Caco-2 (cell line): ENCODE data around the gene MYOF. TPM values are rescaled to one million over a fixed set of nuclear protein-coding genes. Genes with fewer than 3 reads are reported as not detected.

Experiments
- BruUV-seq: library from RNA; stranded (reverse); fragments of 400-500 nt; replicated peaks from 2 replicates; lab custom pipeline; 2021; lab: Mats Ljungman, UMichigan
- CTCF ChIA-PET: fragments of 300-600 bp; sonication (Branson Sonifier 250); formaldehyde crosslinking; loops from one replicate; lab custom pipeline; 2022; ENCODE audit warnings: antibody characterized with exemption; lab: Charles Lee
- POLR2A ChIA-PET: fragments of 300-600 bp; sonication (Branson Sonifier 250); formaldehyde crosslinking; loops from one replicate; lab custom pipeline; 2022; ENCODE audit warnings: antibody characterized with exemption; lab: Charles Lee
- DNase-seq, 2 experiments: peaks; one replicate each; pipeline versions ENCODE4 v3.0.0 to v3.0.0-alpha.2; 2020 to 2022
- H3K27me3 ChIP-seq: replicated peaks from 2 replicates; pipeline ENCODE4 v1.6.0; 2011; ENCODE audit warnings: low read length; ENCODE audit not compliant: control insufficient read depth, insufficient read depth
- H3K36me3 ChIP-seq: 2 replicates; pipeline ENCODE4 v1.5.1; 2011; ENCODE audit warnings: low read length; ENCODE audit not compliant: control insufficient read depth, insufficient read depth
- H3K4me1 ChIP-seq: fragments of 250-450 bp; sonication (Bioruptor Pico); 2 replicates; pipeline ENCODE4 v1.5.1; 2020; ENCODE audit warnings: mild to moderate bottlenecking
- H3K4me3 ChIP-seq: 2 replicates; pipeline ENCODE4 v1.5.1; 2011; ENCODE audit warnings: low read depth, mild to moderate bottlenecking, control low read depth, low read length
- H3K9me3 ChIP-seq: fragments of 250-450 bp; sonication (Bioruptor Pico); 2 replicates; pipeline ENCODE4 v1.5.1; 2020; ENCODE audit warnings: mild to moderate bottlenecking, moderate library complexity
- H3K27ac Mint-ChIP-seq: one replicate; pipeline ENCODE4 v1.8.0; 2022; ENCODE audit warnings: mixed read lengths; ENCODE audit not compliant: unreplicated experiment
- H3K27me3 Mint-ChIP-seq: one replicate; pipeline ENCODE4 v1.8.0; 2022; ENCODE audit warnings: mixed read lengths; ENCODE audit not compliant: insufficient read depth, unreplicated experiment
- H3K36me3 Mint-ChIP-seq: one replicate; pipeline ENCODE4 v1.8.0; 2022; ENCODE audit warnings: mild to moderate bottlenecking, mixed read lengths; ENCODE audit not compliant: insufficient read depth, unreplicated experiment
- H3K4me1 Mint-ChIP-seq: one replicate; pipeline ENCODE4 v1.8.0; 2022; ENCODE audit warnings: low read depth, mixed read lengths; ENCODE audit not compliant: unreplicated experiment
- H3K4me3 Mint-ChIP-seq: one replicate; pipeline ENCODE4 v1.8.0; 2022; ENCODE audit warnings: mild to moderate bottlenecking, moderate library complexity, mixed read lengths; ENCODE audit not compliant: unreplicated experiment
- H3K9me3 Mint-ChIP-seq: one replicate; pipeline ENCODE4 v1.8.0; 2022; ENCODE audit warnings: mixed read lengths; ENCODE audit not compliant: unreplicated experiment
- intact Hi-C: fragments of 100-400 bp; cut with micrococcal nuclease; formaldehyde crosslinking; loops from one replicate; pipeline ENCODE4 v1.10.0; 2022; ENCODE audit not compliant: unreplicated experiment
- total RNA-seq: library from RNA; stranded (reverse); gene quantifications from 2 replicates; pipeline ENCODE4 v1.2.3, GENCODE V29; 2022
- TF ChIP-seq, protein P1 (sequence below), 2 experiments: fragments of 200-600 bp in 1 of 2; IDR thresholded peaks; 1 replicate in 1 of 2; 2 replicates in 1 of 2; pipeline versions ENCODE4 v1.5.1 to v1.8.0; 2011 to 2022; ENCODE audit warnings: antibody characterized with exemption in 1 of 2, control low read depth in 1 of 2, inconsistent platforms in 1 of 2, low read depth in 1 of 2, low read length in 1 of 2, mild to moderate bottlenecking in 1 of 2, moderate library complexity in 1 of 2; ENCODE audit not compliant: insufficient read depth in 1 of 2, severe bottlenecking in 1 of 2, unreplicated experiment in 1 of 2

MYOF gene
- total RNA-seq, 1 experiment from 2014 or later, result 148 TPM

DNA sequence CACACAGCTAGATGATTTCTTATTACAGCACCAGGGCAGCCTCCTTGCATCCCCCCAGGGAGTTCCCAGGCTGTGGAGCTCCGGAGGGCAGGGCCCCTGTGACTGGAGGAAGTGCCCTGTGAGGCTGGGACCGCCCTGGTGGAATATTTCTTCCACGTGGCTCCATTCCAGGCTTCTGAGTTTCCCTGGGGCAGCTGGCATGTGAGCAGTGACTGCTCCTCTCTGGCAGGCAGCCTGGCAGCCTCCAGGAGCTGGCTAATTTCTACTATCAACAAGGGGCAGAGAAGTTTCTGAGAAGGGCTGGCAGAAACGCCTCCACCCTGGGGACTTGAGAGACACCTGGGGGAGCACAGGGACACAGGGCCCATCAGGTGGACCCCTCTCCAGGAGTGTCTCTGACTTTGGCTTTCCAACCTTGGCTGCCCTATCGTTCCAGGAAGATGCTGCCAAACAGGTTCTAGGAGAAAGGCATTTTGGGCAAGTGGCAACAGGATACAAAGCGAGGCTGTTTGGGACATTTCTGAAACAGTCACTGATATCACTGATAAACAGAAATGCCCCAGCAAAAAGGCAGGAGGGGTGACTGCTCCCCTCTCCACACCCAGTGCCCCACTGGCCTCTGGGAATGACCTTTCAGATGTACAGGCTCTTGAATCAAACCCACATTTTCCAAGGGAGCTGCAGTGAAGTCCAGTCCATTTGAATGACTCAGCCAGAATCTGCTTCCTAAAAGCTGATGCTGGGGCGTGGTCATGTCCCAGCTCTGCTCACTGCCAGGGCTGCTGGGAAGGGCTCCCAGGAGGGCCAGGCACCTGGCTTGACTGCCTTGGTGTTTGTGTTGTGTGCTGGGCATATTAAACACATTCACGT is 16.1 kb downstream of the MYOF start:
- Mint-ChIP-seq H3K4me3 (no peak overlapping the region), H3K9me3 (peaks cover 8% of the 10 kb centered on the region)
- H3K4me3 ChIP-seq, result no peak overlapping the region

DNA sequence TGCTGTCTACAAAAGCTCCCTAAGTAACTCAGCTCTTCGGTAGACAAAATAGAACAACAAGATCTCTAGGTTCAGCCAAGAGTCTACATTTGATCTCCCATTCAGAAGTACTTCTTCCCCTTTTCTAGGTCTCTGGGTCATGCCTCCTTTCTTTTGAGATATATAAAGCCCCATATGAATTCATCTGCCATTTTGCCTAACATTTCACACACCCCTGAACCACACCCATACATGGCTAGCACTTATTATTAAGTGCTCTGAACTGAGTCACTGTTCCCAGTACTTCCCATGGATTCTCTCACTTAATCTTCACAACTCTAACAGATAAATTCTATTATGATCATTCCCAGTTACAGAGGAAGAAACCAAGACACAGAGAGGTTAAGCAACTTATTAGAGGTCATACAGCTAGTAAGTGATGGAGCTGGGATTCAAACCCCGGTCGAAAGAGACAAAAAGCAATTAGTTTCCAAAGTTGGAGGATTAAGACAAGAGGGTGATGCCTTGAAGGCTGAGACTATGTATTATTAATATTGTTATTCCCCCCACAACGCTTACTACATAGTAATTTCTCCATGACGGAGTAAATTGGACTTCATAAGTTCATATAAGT is 17.3 kb downstream of the MYOF start:
- Mint-ChIP-seq H3K27ac (peak overlapping the region; percentile 97), H3K27me3 (no peaks in the 10 kb centered on the region), H3K4me3 (no peak overlapping the region), H3K9me3 (no peaks in the 10 kb centered on the region), H3K4me1 (peaks cover 40% of the 10 kb centered on the region), H3K36me3 (peaks cover 82% of the 10 kb centered on the region)
- intact Hi-C loops, result no loop called here
- Histone ChIP-seq H3K36me3 (peaks cover 5% of the 10 kb centered on the region), H3K27me3 (no peaks in the 10 kb centered on the region), H3K4me3 (no peak overlapping the region), H3K4me1 (peaks cover 72% of the 10 kb centered on the region), H3K9me3 (no peaks in the 10 kb centered on the region)
- no peak for DNase-seq
- ChIA-PET POLR2A (interaction anchor here (1.2 kb wide), 1 partner anchor 28 kb away, joined by 5 read pairs; no protein-coding TSS in a partner anchor), CTCF (no interaction called here)
- no TSS peak for BruUV-seq
- TF ChIP-seq, protein P1, sequence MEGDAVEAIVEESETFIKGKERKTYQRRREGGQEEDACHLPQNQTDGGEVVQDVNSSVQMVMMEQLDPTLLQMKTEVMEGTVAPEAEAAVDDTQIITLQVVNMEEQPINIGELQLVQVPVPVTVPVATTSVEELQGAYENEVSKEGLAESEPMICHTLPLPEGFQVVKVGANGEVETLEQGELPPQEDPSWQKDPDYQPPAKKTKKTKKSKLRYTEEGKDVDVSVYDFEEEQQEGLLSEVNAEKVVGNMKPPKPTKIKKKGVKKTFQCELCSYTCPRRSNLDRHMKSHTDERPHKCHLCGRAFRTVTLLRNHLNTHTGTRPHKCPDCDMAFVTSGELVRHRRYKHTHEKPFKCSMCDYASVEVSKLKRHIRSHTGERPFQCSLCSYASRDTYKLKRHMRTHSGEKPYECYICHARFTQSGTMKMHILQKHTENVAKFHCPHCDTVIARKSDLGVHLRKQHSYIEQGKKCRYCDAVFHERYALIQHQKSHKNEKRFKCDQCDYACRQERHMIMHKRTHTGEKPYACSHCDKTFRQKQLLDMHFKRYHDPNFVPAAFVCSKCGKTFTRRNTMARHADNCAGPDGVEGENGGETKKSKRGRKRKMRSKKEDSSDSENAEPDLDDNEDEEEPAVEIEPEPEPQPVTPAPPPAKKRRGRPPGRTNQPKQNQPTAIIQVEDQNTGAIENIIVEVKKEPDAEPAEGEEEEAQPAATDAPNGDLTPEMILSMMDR (IDR thresholded peaks at IDR 0.05; ENCODE audit: insufficient read depth in 1 of 2, low read depth in 1 of 2, low read length in 1 of 2, severe bottlenecking in 1 of 2, unreplicated experiment in 1 of 2), result no peak

More for the DNA sequence above, 16.1 kb downstream of the MYOF start:
- Mint-ChIP-seq H3K4me1 (peaks cover 43% of the 10 kb centered on the region), H3K36me3 (peaks cover 80% of the 10 kb centered on the region), H3K27me3 (no peaks in the 10 kb centered on the region), H3K27ac (peak overlapping the region; percentile 97)
- TF ChIP-seq, protein P1 (IDR thresholded peaks at IDR 0.05; ENCODE audit: insufficient read depth in 1 of 2, low read depth in 1 of 2, low read length in 1 of 2, severe bottlenecking in 1 of 2, unreplicated experiment in 1 of 2), result no peak
- H3K9me3 ChIP-seq, result no peaks in the 10 kb centered on the region
- H3K4me1 ChIP-seq, result peaks cover 74% of the 10 kb centered on the region
- peak; percentile 67 to 73 for DNase-seq
- intact Hi-C loops, result no loop called here
- H3K27me3 ChIP-seq, result no peaks in the 10 kb centered on the region
- CTCF ChIA-PET, result interaction anchor here (0.6 to 1.3 kb wide), 2 partner anchors 15 to 17 kb away, joined by 4 to 5 read pairs; no protein-coding TSS in a partner anchor
- POLR2A ChIA-PET, result interaction anchor here (0.6 to 1.0 kb wide), 2 partner anchors 8 to 16 kb away, joined by 3 to 4 read pairs; partner anchors contain the start of gene MYOF
- H3K36me3 ChIP-seq, result peaks cover 2% of the 10 kb centered on the region
- no TSS peak for BruUV-seq
